ENCODE results near the gene SLC26A2. TPM values are rescaled to one million over a fixed set of nuclear protein-coding genes. Genes with fewer than 3 reads are reported as not detected.

Gene SLC26A2
- total RNA-seq, 1 donor from 2014 or later: 4.7 TPM

DNA sequence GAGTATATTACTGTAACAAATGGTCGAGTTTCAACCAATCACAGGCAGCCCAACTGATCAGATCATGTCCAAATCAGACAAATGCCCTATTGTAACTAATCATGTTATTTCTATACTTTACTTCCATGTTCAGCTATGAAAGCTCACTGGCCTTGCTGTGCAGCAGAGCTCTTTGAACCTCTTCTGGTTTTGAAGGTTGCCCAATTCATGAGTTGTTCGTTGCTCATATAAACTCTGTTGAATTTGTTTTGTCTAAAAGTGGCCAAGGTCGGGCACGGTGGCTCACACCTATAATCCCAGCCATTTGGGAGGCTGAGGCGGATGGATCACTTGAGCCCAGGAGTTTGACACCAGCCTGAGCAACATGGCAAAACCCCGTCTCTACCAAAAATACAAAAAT, 37.6 kb upstream of the SLC26A2 start:
- no peaks in the 10 kb centered on the region for H3K4me1 Mint-ChIP-seq (ENCODE audit: low read depth, unreplicated experiment)
- no peak for TF ChIP-seq CTCF (IDR thresholded peaks at IDR 0.05; ENCODE audit: partially characterized antibody, unreplicated experiment)
- no peak overlapping the region for H3K27ac Mint-ChIP-seq (ENCODE audit: unreplicated experiment)
- no peak for DNase-seq
- no peak overlapping the region for H3K4me3 Mint-ChIP-seq (ENCODE audit: unreplicated experiment)
- no peaks in the 10 kb centered on the region for H3K9me3 Mint-ChIP-seq (ENCODE audit: unreplicated experiment)
- H3K36me3 Mint-ChIP-seq (ENCODE audit: unreplicated experiment): no peaks in the 10 kb centered on the region
- H3K27me3 Mint-ChIP-seq (ENCODE audit: unreplicated experiment): no peaks in the 10 kb centered on the region

GRCh38 chr5:149924486-149924885, 36.1 kb upstream of the SLC26A2 start:
- Mint-ChIP-seq H3K27me3 (ENCODE audit: unreplicated experiment) (no peaks in the 10 kb centered on the region), H3K27ac (ENCODE audit: unreplicated experiment) (no peak overlapping the region), H3K9me3 (ENCODE audit: unreplicated experiment) (no peaks in the 10 kb centered on the region), H3K4me3 (ENCODE audit: unreplicated experiment) (no peak overlapping the region), H3K36me3 (ENCODE audit: unreplicated experiment) (no peaks in the 10 kb centered on the region), H3K4me1 (ENCODE audit: low read depth, unreplicated experiment) (no peaks in the 10 kb centered on the region)
- TF ChIP-seq CTCF (IDR thresholded peaks at IDR 0.05; ENCODE audit: partially characterized antibody, unreplicated experiment): no peak
- no peak for DNase-seq

DNA sequence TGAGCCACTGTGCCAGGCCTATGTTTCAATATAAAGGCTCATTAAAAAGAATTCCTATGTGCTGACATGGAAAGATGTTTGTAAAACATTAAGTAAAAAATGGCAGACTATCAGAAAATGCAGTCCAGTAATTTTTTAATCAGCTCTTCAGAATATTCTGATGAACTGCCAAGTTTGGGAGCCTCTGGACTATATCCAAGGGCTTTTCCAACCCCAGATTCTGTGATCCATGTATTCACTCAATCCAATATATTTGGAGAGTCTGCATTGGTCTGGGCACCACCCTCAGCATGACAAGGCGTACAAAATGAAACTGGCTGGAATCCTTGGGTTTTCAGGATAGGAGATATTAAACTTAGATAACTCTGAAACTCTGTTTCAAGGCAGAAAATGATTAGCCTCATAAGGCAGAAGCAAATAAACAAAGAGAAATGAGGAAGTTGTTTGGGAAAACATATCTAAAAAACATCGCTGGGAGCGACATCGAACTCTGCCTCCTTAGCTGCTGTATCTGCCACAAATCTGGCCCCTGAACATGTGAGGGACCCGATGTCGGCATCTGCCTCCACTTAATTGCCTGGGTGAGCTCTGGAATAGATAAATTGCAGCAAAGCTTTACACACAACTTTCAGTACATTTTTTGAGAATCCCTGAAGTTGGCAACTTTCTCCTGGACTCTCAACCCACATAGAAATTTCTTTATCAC, 30.4 kb upstream of the SLC26A2 start:
- no peaks in the 10 kb centered on the region for H3K27me3 Mint-ChIP-seq (ENCODE audit: unreplicated experiment)
- no peaks in the 10 kb centered on the region for H3K9me3 Mint-ChIP-seq (ENCODE audit: unreplicated experiment)
- no peak overlapping the region for H3K4me3 Mint-ChIP-seq (ENCODE audit: unreplicated experiment)
- TF ChIP-seq CTCF (IDR thresholded peaks at IDR 0.05; ENCODE audit: partially characterized antibody, unreplicated experiment): no peak
- no peaks in the 10 kb centered on the region for H3K4me1 Mint-ChIP-seq (ENCODE audit: low read depth, unreplicated experiment)
- H3K36me3 Mint-ChIP-seq (ENCODE audit: unreplicated experiment): no peaks in the 10 kb centered on the region
- no peak for DNase-seq
- no peak overlapping the region for H3K27ac Mint-ChIP-seq (ENCODE audit: unreplicated experiment)

DNA sequence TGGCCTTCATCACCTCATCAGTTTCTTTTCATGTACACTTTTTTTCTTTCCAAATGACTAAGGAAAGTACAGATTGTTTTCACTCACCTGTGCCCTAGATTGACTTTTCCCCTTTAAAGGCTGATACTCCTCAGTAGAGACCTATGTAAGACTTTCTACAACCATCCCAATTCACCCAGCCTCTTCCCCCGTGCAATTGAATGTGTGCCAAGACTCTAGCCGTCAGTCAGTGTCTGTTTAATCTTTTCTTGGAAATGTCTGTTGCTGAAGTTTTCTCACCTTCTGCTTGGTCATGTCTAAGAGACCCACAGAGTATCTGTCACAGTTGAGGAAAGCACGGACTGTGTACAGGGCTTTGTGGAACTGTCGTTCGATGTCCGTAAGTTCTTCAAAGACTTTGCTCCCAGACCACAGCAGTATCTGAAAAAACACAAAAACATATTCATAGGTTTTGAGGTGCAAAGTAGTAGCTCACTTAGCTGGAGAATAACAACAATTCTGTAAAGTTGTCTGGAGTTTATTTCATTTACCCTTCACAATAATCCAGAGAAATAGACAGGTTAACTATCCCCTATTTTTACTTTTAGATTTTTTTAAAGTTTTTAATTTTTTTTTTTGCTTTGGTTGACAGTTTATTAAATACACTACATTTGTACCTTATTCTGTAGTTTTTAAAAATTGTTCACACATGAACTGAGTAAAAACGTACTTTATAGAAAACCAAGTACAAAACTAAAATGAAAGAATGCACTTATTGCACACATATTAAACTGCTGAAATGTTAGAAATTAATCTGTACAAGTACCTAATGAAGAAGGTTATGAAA, 29.6 kb upstream of the SLC26A2 start:
- DNase-seq: no peak
- no peak for TF ChIP-seq CTCF (IDR thresholded peaks at IDR 0.05; ENCODE audit: partially characterized antibody, unreplicated experiment)
- no peaks in the 10 kb centered on the region for H3K36me3 Mint-ChIP-seq (ENCODE audit: unreplicated experiment)
- H3K27me3 Mint-ChIP-seq (ENCODE audit: unreplicated experiment): no peaks in the 10 kb centered on the region
- no peaks in the 10 kb centered on the region for H3K9me3 Mint-ChIP-seq (ENCODE audit: unreplicated experiment)
- H3K27ac Mint-ChIP-seq (ENCODE audit: unreplicated experiment): no peak overlapping the region
- no peaks in the 10 kb centered on the region for H3K4me1 Mint-ChIP-seq (ENCODE audit: low read depth, unreplicated experiment)
- H3K4me3 Mint-ChIP-seq (ENCODE audit: unreplicated experiment): no peak overlapping the region

DNA sequence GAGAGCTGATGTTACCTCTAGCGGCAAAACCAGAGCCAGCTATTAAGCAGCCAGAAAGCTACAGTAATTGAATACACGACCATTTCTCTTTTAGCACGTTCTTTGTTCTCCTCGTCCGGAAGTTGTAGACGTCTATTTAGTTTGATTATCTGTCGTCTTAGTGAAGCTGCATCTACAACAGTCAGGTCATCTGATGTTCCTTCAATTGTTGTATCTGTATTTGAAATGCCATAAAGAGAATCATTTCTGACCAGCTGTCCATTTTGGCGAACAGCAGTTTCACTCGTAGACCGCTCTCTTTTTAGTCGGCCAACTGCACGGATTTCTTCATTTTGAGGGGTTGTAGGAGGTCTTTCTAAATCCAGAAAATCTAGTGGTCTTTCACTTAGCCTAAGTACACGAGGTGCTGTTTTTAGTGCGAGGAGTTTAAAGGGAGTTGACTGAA, 28.5 kb upstream of the SLC26A2 start:
- no peak overlapping the region for H3K27ac Mint-ChIP-seq (ENCODE audit: unreplicated experiment)
- no peaks in the 10 kb centered on the region for H3K4me1 Mint-ChIP-seq (ENCODE audit: low read depth, unreplicated experiment)
- H3K36me3 Mint-ChIP-seq (ENCODE audit: unreplicated experiment): no peaks in the 10 kb centered on the region
- H3K27me3 Mint-ChIP-seq (ENCODE audit: unreplicated experiment): peaks cover 3% of the 10 kb centered on the region
- H3K9me3 Mint-ChIP-seq (ENCODE audit: unreplicated experiment): no peaks in the 10 kb centered on the region
- no peak for DNase-seq
- TF ChIP-seq CTCF (IDR thresholded peaks at IDR 0.05; ENCODE audit: partially characterized antibody, unreplicated experiment): no peak
- H3K4me3 Mint-ChIP-seq (ENCODE audit: unreplicated experiment): no peak overlapping the region

All from glutamatergic neuron (in vitro differentiated cells).